Measurements from ENCODE around the gene ZNF532.

ZNF532 gene

GRCh38 chr18:58955738-58956137 is 91.1 kb downstream of the ZNF532 start:
- Histone ChIP-seq H3K79me2 (ENCODE audit: insufficient read depth, low read length) (no peaks in the 10 kb centered on the region), H2AFZ (ENCODE audit: low read length) (no peak overlapping the region), H3K4me2 (ENCODE audit: low read length) (no peak overlapping the region), H3K36me3 (ENCODE audit: insufficient read depth, low read length) (peaks cover 78% of the 10 kb centered on the region), H3K9ac (ENCODE audit: low read length) (no peak overlapping the region), H3K9me3 (ENCODE audit: low read length) (no peaks in the 10 kb centered on the region), H4K20me1 (ENCODE audit: insufficient read depth, low read length) (no peaks in the 10 kb centered on the region), H3K4me1 (ENCODE audit: insufficient read depth, low read length, severe bottlenecking) (peaks cover 18% of the 10 kb centered on the region), H3K4me3 (ENCODE audit: low read depth, low read length, poor library complexity, severe bottlenecking) (no peak overlapping the region), H3K27me3 (ENCODE audit: insufficient read depth, low read length) (no peaks in the 10 kb centered on the region), H3K27ac (ENCODE audit: low read depth, low read length, poor library complexity, severe bottlenecking) (no peak overlapping the region), H3K9me2 (ENCODE audit: low read depth, low read length) (no peaks in the 10 kb centered on the region), H3F3A (ENCODE audit: insufficient read depth, low read length) (no peaks in the 10 kb centered on the region)
- TF ChIP-seq CTCF (IDR thresholded peaks at IDR 0.05; ENCODE audit: low read length) (no peak), EZH2 (IDR thresholded peaks at IDR 0.05; ENCODE audit: borderline replicate concordance, low read length) (no peak)

GRCh38 chr18:58958628-58959027 is 94.0 kb downstream of the ZNF532 start:
- Histone ChIP-seq H3F3A (ENCODE audit: insufficient read depth, low read length) (no peaks in the 10 kb centered on the region), H3K9me3 (ENCODE audit: low read length) (no peaks in the 10 kb centered on the region), H3K36me3 (ENCODE audit: insufficient read depth, low read length) (peaks cover 76% of the 10 kb centered on the region), H3K9ac (ENCODE audit: low read length) (no peak overlapping the region), H3K4me1 (ENCODE audit: insufficient read depth, low read length, severe bottlenecking) (peaks cover 36% of the 10 kb centered on the region), H3K27ac (ENCODE audit: low read depth, low read length, poor library complexity, severe bottlenecking) (peak overlapping the region; percentile 8), H3K9me2 (ENCODE audit: low read depth, low read length) (no peaks in the 10 kb centered on the region), H4K20me1 (ENCODE audit: insufficient read depth, low read length) (no peaks in the 10 kb centered on the region), H3K4me2 (ENCODE audit: low read length) (no peak overlapping the region), H2AFZ (ENCODE audit: low read length) (no peak overlapping the region), H3K27me3 (ENCODE audit: insufficient read depth, low read length) (no peaks in the 10 kb centered on the region), H3K79me2 (ENCODE audit: insufficient read depth, low read length) (no peaks in the 10 kb centered on the region), H3K4me3 (ENCODE audit: low read depth, low read length, poor library complexity, severe bottlenecking) (no peak overlapping the region)
- no peak for TF ChIP-seq EZH2 (IDR thresholded peaks at IDR 0.05; ENCODE audit: borderline replicate concordance, low read length)
- TF ChIP-seq CTCF (IDR thresholded peaks at IDR 0.05; ENCODE audit: low read length), result no peak

GRCh38 chr18:58960508-58960907 is 95.8 kb downstream of the ZNF532 start:
- Histone ChIP-seq H2AFZ (ENCODE audit: low read length) (no peak overlapping the region), H3K4me1 (ENCODE audit: insufficient read depth, low read length, severe bottlenecking) (peaks cover 54% of the 10 kb centered on the region), H3K79me2 (ENCODE audit: insufficient read depth, low read length) (no peaks in the 10 kb centered on the region), H3K4me2 (ENCODE audit: low read length) (no peak overlapping the region; the same call in 1 of the 2 replicates), H3K36me3 (ENCODE audit: insufficient read depth, low read length) (peaks cover 58% of the 10 kb centered on the region), H3K9me3 (ENCODE audit: low read length) (no peaks in the 10 kb centered on the region), H3F3A (ENCODE audit: insufficient read depth, low read length) (no peaks in the 10 kb centered on the region; the same call in 1 of the 2 replicates), H3K4me3 (ENCODE audit: low read depth, low read length, poor library complexity, severe bottlenecking) (no peak overlapping the region), H4K20me1 (ENCODE audit: insufficient read depth, low read length) (no peaks in the 10 kb centered on the region), H3K9ac (ENCODE audit: low read length) (peak overlapping the region; percentile 3; the same call in 1 of the 2 replicates), H3K27me3 (ENCODE audit: insufficient read depth, low read length) (no peaks in the 10 kb centered on the region), H3K9me2 (ENCODE audit: low read depth, low read length) (no peaks in the 10 kb centered on the region), H3K27ac (ENCODE audit: low read depth, low read length, poor library complexity, severe bottlenecking) (peak overlapping the region; percentile 98)
- no peak for TF ChIP-seq CTCF (IDR thresholded peaks at IDR 0.05; ENCODE audit: low read length)
- no peak for TF ChIP-seq EZH2 (IDR thresholded peaks at IDR 0.05; ENCODE audit: borderline replicate concordance, low read length)

Data from OCI-LY1 (cell line).